GM08714 (cell line): Measurements from ENCODE around the gene HGFAC.

Source experiments
- H3K4me3 ChIP-seq: fragments of 200-500 bp; sonication (Bioruptor generic); 2 replicates; pipeline ENCODE4 v1.5.1; 2014; ENCODE audit warnings: mild to moderate bottlenecking, low read length, inconsistent platforms
- ZNF274 ChIP-seq: IDR thresholded peaks from 2 replicates; pipeline ENCODE4 v1.6.1; 2012; ENCODE audit warnings: mild to moderate bottlenecking, low read depth, low read length

HGFAC gene

GRCh38 chr4:3439391-3439790 is 2.4 kb upstream of the HGFAC start:
- TF ChIP-seq ZNF274: no peak
- no peak overlapping the region for H3K4me3 ChIP-seq

GRCh38 chr4:3440011-3440410 is 1.8 kb upstream of the HGFAC start:
- H3K4me3 ChIP-seq: no peak overlapping the region
- no peak for TF ChIP-seq ZNF274

- no peak for TF ChIP-seq ZNF274
- no peak overlapping the region for H3K4me3 ChIP-seq
Observed at GRCh38 chr4:3440979-3441500, 728 bp upstream of the HGFAC start.

GRCh38 chr4:3442460-3442958 is 741 bp downstream of the HGFAC start:
- TF ChIP-seq ZNF274: no peak
- no peak overlapping the region for H3K4me3 ChIP-seq

GRCh38 chr4:3442959-3443749 is 1.4 kb downstream of the HGFAC start:
- no peak overlapping the region for H3K4me3 ChIP-seq
- no peak for TF ChIP-seq ZNF274

GRCh38 chr4:3443750-3444309 is 2.1 kb downstream of the HGFAC start:
- H3K4me3 ChIP-seq: no peak overlapping the region
- no peak for TF ChIP-seq ZNF274

GRCh38 chr4:3444351-3445110 is 2.8 kb downstream of the HGFAC start:
- H3K4me3 ChIP-seq: no peak overlapping the region
- no peak for TF ChIP-seq ZNF274

GRCh38 chr4:3445111-3445820 is 3.5 kb downstream of the HGFAC start:
- TF ChIP-seq ZNF274: no peak
- no peak overlapping the region for H3K4me3 ChIP-seq

- TF ChIP-seq ZNF274: no peak
- no peak overlapping the region for H3K4me3 ChIP-seq
Observed at GRCh38 chr4:3445829-3446545, 4.2 kb downstream of the HGFAC start.

GRCh38 chr4:3446631-3447320 is 5.0 kb downstream of the HGFAC start:
- H3K4me3 ChIP-seq: no peak overlapping the region
- TF ChIP-seq ZNF274: no peak

- H3K4me3 ChIP-seq: no peak overlapping the region
- TF ChIP-seq ZNF274: no peak
Observed at GRCh38 chr4:3447431-3448395, 5.9 kb downstream of the HGFAC start.
